D721Med (cell line): Measurements from ENCODE around the gene NTMT1.
"Not testable (repeated sequence)": the region's sequence is repeated elsewhere in the genome, so short reads cannot be mapped to it uniquely, and the experiment has no call there.

Experiments
- DNase-seq: peaks from one replicate; pipeline ENCODE4 v3.0.0; 2011; ENCODE audit warnings: low spot score; ENCODE audit not compliant: insufficient read length
- FAIRE-seq: peaks from 2 replicates; lab custom pipeline; 2011; peaks lifted over from hg19 to GRCh38; lab: Jason Lieb, UNC
- TF ChIP-seq, protein P1 (sequence below): IDR thresholded peaks from 2 replicates; pipeline ENCODE4 v1.5.1; 2012; ENCODE audit warnings: mild to moderate bottlenecking, control low read depth; ENCODE audit not compliant: insufficient read depth; ENCODE audit errors: missing control alignments

The NTMT1 gene

DNA sequence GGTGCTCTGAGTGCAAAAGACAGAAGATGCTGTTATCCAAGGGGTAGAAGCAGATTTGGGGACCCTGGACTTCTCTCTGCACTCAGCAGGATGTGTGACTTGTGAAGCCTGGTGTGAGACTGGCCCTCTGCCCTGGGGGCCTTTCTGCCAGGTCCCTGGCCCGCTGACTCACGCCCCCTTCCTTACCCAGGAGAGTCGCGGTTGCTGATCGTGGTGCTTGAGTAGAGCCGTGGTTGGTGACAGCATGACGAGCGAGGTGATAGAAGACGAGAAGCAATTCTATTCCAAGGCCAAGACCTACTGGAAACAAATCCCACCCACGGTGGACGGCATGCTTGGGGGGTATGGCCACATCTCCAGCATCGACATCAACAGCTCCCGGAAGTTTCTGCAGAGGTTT is 6.5 kb downstream of the NTMT1 start:
- FAIRE-seq, result no peak
- no peak for DNase-seq
- TF ChIP-seq, protein P1, sequence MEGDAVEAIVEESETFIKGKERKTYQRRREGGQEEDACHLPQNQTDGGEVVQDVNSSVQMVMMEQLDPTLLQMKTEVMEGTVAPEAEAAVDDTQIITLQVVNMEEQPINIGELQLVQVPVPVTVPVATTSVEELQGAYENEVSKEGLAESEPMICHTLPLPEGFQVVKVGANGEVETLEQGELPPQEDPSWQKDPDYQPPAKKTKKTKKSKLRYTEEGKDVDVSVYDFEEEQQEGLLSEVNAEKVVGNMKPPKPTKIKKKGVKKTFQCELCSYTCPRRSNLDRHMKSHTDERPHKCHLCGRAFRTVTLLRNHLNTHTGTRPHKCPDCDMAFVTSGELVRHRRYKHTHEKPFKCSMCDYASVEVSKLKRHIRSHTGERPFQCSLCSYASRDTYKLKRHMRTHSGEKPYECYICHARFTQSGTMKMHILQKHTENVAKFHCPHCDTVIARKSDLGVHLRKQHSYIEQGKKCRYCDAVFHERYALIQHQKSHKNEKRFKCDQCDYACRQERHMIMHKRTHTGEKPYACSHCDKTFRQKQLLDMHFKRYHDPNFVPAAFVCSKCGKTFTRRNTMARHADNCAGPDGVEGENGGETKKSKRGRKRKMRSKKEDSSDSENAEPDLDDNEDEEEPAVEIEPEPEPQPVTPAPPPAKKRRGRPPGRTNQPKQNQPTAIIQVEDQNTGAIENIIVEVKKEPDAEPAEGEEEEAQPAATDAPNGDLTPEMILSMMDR, result no peak

DNA sequence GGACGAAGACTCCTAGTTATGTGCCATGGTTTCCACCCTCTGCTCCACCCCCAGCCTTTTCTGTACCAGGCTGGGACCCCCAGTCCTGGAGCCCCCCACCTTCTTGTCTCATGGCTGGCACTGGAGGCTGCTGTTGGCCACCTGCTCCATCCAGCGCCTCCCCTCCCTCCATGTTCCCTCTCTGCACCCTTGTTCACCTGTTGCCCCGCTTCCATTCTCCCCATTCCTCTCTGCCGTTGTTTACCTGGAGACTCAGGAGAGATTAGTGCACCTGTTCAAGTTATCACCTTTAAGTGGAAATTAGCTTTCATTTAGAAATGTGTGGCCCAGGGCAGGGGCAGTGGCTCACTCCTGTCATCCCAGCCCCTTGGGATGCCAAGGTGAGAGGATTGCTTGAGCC is 7.2 kb downstream of the NTMT1 start:
- no peak for FAIRE-seq
- DNase-seq, result no peak
- TF ChIP-seq, protein P1, result no peak

DNA sequence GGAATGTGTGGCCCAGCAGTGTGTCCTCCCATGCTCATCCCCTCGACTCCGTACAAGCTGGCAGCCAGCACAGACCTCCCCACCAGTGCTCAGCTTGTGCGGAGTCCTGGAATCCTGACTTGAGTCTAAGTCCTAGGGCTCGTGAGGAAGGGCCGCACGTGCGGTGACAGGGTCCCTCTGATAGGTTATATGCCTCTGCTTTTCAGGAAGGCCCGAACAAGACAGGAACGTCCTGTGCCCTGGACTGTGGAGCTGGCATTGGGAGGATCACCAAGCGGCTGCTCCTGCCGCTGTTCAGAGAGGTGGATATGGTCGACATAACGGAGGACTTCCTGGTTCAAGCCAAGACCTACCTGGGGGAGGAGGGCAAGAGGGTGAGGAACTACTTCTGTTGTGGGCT is 7.9 kb downstream of the NTMT1 start:
- FAIRE-seq (no peak), DNase-seq (no peak)
- TF ChIP-seq, protein P1, result no peak

DNA sequence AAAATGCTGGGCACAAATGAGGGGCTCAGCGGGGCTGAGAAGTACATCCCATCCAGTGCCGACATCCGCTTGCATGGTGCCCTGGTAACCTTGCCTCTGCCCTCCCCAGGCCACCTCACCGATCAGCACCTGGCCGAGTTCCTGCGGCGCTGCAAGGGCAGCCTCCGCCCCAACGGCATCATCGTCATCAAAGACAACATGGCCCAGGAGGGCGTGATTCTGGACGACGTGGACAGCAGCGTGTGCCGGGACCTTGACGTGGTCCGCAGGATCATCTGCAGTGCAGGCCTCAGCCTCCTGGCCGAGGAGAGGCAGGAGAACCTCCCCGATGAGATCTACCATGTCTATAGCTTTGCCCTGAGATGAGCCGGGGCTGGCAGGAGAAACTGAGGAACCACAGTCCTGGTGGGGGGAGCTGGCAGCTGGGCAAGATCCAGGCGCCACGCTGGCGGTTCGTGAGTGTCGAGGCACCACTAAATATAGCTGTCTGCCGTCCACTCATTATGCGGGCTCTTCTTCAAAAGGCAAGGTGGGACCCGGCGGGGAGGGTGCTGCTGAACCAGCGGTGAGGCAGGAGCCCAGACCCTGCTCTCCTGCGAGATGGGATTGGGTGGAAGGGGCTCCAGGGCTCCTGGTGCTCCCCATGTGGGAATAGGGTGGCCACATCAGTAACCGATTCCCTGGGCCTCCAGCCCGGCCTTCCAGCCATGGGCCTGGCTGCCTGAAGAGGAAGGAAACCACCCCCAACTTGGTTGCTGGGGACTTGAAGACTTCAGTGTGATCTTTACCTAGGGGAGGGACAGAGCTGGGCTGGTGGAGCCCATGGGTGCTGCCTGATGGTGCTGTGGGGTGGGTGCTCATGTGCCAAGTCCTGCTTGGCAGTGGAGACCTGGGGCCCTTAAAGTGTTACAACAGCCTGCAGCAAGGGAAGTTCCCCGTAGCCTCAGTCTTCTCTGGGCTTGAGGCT is 9.4 kb downstream of the NTMT1 start:
- TF ChIP-seq, protein P1, result no peak
- no peak for DNase-seq
- no peak for FAIRE-seq

DNA sequence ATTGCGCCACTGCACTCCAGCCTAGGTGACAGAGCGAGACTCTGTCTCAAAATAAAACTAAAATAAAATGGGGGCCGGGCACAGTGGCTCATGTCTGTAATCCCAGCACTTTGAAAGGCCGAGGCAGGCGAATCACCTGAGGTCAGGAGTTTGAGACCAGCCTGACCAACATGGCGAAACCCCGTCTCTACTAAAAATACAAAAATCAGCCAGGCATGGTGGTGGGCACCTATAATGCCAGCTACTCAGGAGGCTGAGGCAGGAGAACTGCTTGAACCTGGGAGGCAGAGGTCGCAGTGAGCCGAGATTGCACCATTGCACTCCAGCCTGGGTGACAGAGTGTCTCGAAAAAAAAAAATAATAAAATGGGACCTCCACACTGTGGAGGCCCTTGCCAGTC is 10.4 kb downstream of the NTMT1 start:
- FAIRE-seq, DNase-seq: not testable (repeated sequence)

DNA sequence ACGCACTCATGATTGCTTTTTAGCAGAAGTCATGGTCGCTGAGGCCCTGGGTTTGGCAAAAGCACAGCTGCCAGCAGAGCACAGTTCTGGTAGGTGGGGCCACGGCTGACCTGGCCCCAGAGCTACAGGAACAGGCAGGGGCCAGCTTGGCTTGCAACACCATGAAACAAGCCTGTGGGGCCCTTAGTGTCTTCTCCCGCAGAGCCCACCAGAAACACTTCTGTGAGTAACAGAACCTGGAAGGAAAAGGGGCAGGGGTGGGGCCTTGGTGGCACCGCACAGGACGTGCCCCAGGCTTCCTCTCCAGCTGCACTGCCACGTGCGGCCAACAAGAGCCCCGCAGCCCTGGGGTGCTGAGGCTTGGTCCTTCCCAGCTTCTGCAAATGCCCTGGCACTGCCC is 11.1 kb downstream of the NTMT1 start:
- no peak for FAIRE-seq
- DNase-seq, result no peak
- TF ChIP-seq, protein P1, result no peak

DNA sequence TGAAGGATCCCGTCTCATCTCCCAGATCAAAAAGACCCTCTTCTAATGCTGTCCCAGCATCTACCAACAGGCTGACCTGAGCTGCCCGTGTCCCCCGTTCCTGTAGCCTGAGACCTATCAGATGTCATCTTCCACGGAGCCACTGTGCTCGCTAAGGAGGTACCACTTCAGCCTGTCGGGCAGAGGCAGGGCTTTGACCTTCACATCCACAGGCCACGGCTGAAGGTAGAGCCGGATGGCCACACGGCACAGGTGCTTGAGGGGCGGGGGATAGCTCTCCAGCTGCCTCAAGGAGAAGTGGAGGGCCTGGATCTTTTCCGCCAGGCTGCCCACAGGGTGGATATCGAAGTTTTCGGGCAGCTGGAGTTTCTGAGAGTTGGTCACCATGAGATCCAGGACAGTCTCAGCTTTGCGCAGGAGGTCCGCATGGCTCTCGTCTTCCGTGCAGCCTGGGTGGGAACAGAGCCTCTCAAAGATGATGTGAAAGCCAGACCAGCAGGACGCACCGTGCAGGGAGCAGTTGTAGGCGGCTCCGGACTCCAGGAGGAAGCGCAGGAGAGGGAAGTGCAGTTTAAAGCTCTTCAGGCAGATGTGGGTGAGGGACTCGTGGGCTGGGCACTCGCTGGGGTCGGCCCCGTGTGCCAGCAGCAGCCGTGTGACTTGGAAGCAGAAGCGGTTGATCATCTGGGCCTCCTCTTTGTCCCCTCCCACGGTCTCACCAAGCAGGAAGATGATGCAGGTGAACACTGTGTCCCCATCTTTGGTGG is 11.9 kb downstream of the NTMT1 start:
- no peak for DNase-seq
- FAIRE-seq, result no peak
- TF ChIP-seq, protein P1, result no peak
